ENCODE results near the gene MTUS2.

MTUS2 gene

DNA sequence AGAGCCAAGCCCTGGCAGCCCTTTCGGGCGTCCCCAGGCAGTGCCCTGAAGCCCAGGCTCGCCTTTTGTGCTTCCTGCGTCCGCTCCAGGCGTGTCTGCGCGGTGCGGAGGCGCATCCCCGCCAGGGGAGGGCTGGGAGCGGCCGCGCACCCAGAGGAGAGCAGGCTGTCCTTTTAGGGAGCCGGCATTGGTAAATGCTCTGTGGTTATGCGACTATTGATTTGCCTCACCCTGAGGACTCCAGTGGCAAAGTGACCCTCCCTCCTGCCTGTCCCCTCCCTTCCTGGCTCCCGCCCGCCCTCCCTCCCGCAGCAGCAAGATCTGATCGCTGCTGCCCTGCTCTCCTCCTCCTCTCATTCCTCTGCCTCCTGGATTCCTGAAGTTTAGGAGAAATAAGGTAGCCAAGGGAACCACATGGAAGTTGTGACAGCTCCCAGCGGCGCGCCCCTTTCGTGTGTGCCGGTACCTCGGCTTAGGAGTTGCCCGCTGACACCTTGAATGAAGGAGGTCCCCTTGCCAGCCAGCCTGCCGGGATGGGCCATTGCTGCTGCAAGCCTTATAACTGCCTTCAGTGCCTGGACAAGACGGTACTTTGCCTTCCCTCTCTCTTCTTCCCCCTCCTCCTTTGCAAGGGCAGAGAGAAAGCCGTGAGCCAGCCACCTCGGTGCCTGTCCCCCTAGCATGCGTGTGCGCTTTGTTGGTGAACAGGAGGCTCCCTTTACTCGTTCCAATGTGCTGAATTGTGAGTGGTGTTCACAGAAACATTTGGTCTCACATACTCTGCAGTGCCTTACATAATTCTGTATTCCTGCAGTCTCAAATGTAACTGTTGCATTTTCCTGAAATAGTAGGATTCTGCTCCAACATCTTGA is 608.4 kb downstream of the MTUS2 start:
- ChIA-PET POLR2A (no interaction called here), CTCF (no interaction called here)
- TF ChIP-seq, protein P1, sequence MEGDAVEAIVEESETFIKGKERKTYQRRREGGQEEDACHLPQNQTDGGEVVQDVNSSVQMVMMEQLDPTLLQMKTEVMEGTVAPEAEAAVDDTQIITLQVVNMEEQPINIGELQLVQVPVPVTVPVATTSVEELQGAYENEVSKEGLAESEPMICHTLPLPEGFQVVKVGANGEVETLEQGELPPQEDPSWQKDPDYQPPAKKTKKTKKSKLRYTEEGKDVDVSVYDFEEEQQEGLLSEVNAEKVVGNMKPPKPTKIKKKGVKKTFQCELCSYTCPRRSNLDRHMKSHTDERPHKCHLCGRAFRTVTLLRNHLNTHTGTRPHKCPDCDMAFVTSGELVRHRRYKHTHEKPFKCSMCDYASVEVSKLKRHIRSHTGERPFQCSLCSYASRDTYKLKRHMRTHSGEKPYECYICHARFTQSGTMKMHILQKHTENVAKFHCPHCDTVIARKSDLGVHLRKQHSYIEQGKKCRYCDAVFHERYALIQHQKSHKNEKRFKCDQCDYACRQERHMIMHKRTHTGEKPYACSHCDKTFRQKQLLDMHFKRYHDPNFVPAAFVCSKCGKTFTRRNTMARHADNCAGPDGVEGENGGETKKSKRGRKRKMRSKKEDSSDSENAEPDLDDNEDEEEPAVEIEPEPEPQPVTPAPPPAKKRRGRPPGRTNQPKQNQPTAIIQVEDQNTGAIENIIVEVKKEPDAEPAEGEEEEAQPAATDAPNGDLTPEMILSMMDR (IDR thresholded peaks at IDR 0.05; ENCODE audit: control extremely low read depth, extremely low read depth, low read depth, missing control alignments): no peak
- no peak for DNase-seq (ENCODE audit: extremely low spot score)

- TF ChIP-seq, protein P1 (IDR thresholded peaks at IDR 0.05; ENCODE audit: control extremely low read depth, extremely low read depth, low read depth, missing control alignments): no peak
- POLR2A ChIA-PET: no interaction called here
- no peak for DNase-seq (ENCODE audit: extremely low spot score)
- CTCF ChIA-PET: no interaction called here
Measured at GRCh38 chr13:29429286-29429900, 609.3 kb downstream of the MTUS2 start.

DNA sequence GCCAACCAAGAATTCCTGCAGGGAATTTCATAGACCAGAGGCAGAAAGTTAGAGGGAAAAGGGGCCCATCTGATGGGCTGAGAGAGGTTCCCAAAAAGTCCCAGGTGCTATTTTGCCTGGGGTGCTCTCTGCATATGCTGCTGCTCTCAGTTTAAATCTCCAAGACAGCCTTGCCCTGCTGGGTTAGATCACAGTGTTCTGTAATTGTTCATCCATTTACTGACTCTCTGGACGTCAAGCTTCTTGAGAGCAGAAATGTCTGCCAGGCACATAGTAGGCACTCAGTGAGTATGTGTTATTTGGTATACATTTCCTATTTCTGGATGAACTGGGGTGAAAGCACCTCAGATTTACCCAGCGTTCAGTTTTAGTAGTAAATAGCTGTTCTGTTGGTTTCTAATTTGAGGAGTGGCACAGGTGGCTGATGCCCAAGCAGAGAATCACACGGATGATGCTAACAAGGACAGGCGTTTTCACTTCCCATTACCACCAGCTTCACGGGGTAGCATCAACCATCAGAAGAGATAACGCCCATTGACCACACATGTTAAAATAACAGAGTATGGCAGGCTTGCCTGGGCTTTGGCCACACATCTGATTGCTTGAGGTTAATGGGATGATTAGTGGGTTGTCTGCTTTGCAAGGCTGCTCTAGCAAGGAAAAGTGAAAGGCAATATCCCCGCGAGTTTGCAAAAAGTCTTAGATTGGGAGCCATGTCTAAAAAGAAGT is 614.2 kb downstream of the MTUS2 start:
- ChIA-PET POLR2A (no interaction called here), CTCF (interaction anchor here (0.9 to 1.1 kb wide), 2 partner anchors 17 to 21 kb away, joined by 3 read pairs; no protein-coding TSS in a partner anchor)
- DNase-seq (ENCODE audit: extremely low spot score): no peak
- TF ChIP-seq, protein P1 (IDR thresholded peaks at IDR 0.05; ENCODE audit: control extremely low read depth, extremely low read depth, low read depth, missing control alignments): no peak

DNA sequence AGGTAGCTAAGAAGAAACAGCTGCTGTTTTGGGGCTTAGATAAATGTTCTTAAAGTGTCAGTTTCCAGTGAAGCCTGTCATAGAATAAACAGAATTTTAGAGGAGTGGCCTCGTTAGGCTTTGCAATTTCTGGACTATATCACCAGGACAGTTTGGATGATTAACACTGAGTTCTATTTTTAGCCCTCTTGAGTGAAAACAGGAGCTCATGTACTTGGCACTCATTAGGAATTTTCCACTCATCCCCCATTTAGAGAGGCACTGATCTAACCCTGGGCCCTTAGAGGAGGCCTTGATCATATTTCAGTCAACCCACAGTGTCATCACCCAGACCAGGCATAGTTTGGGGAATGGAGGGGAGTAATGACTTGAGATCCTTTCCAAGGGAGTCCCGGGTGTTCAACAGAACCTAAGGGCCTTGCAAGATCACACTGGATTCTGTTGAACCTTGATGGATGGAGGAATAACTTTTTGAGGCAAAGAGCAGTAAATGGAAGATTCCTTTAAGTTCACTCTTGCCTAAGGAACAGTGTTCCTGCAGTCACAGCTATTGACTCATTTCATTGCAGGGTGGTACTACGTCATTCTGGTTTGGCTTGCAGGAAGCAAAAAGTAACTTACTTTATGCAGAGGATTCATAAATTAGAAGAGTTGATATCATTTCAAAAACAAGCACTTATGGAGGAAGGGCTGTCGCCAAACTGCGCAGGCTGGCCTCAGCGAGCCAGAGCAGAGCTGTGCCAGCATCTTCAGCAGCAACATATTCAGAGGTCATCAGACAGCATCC is 615.2 kb downstream of the MTUS2 start:
- TF ChIP-seq, protein P1 (IDR thresholded peaks at IDR 0.05; ENCODE audit: control extremely low read depth, extremely low read depth, low read depth, missing control alignments): no peak
- CTCF ChIA-PET: interaction anchor here (1.1 kb wide), 1 partner anchor 17 kb away, joined by 3 read pairs; no protein-coding TSS in a partner anchor
- DNase-seq (ENCODE audit: extremely low spot score): no peak
- POLR2A ChIA-PET: no interaction called here

DNA sequence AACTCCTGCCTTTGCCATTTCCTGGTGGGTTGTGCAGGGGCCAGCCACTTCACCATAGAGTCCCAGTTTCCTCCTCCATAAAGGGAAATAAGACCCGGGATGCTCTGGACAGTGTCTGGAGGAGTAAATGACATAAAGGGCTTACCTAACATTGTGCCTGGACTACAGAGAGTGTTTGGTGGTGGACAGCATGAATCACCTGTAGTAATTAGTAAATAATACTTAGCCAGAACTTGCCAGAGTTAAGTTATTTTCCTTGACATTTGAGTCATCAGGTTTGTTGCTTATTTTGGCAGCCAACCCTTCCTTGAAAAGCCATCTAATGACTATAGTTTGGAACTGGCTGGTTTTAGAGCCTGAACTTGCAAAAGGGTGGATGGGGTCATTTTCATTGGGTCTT is 616.2 kb downstream of the MTUS2 start:
- ChIA-PET POLR2A (no interaction called here), CTCF (no interaction called here)
- DNase-seq (ENCODE audit: extremely low spot score): no peak
- TF ChIP-seq, protein P1 (IDR thresholded peaks at IDR 0.05; ENCODE audit: control extremely low read depth, extremely low read depth, low read depth, missing control alignments): no peak

Measured in GM10248 (cell line).